HG03175 (cell line): Measurements from ENCODE around the gene FYN.
"Not testable (repeated sequence)": the region's sequence is repeated elsewhere in the genome, so short reads cannot be mapped to it uniquely, and the experiment has no call there.

Experiments used
- ATAC-seq: cut with Tn5 transposase; IDR thresholded peaks from one replicate; pipeline ENCODE4 v1.9.1; 2021; ENCODE audit warnings: mild to moderate bottlenecking, moderate library complexity; ENCODE audit not compliant: unreplicated experiment

FYN gene

GRCh38 chr6:111792914-111793700 lies 80.1 kb downstream of the FYN start:
- no peak for ATAC-seq

GRCh38 chr6:111792241-111792640 lies 81.0 kb downstream of the FYN start:
- ATAC-seq = no peak

- no peak for ATAC-seq
Measured at GRCh38 chr6:111791415-111791814, 81.8 kb downstream of the FYN start.

- ATAC-seq = no peak
Measured at GRCh38 chr6:111789598-111789997, 83.7 kb downstream of the FYN start.

GRCh38 chr6:111788379-111789276 lies 84.6 kb downstream of the FYN start:
- ATAC-seq = no peak

GRCh38 chr6:111786151-111786550 lies 87.1 kb downstream of the FYN start:
- not testable (repeated sequence) for ATAC-seq

GRCh38 chr6:111784433-111784832 lies 88.8 kb downstream of the FYN start:
- ATAC-seq = no peak

GRCh38 chr6:111782887-111783466 lies 90.3 kb downstream of the FYN start:
- no peak for ATAC-seq

GRCh38 chr6:111782192-111782809 lies 91.0 kb downstream of the FYN start:
- no peak for ATAC-seq

GRCh38 chr6:111781041-111781708 lies 92.1 kb downstream of the FYN start:
- ATAC-seq = no peak

- ATAC-seq = no peak
Measured at GRCh38 chr6:111780393-111780792, 92.9 kb downstream of the FYN start.

GRCh38 chr6:111779660-111780059 lies 93.6 kb downstream of the FYN start:
- ATAC-seq = no peak

- no peak for ATAC-seq
Measured at GRCh38 chr6:111779031-111779430, 94.2 kb downstream of the FYN start.

GRCh38 chr6:111777357-111777756 lies 95.9 kb downstream of the FYN start:
- ATAC-seq = peak; percentile 46

- ATAC-seq = no peak
Measured at GRCh38 chr6:111776236-111777221, 96.7 kb downstream of the FYN start.

- no peak for ATAC-seq
Measured at GRCh38 chr6:111775145-111775922, 97.9 kb downstream of the FYN start.

GRCh38 chr6:111774346-111774703 lies 98.9 kb downstream of the FYN start:
- ATAC-seq = no peak

- no peak for ATAC-seq
Measured at GRCh38 chr6:111773501-111774345, 99.5 kb downstream of the FYN start.
